GM10248 (cell line): Measurements from ENCODE around the gene ICE2.

Experiments
- CTCF ChIA-PET: fragments of 300-600 bp; sonication (Branson Sonifier 250); formaldehyde crosslinking; extraction: SDS; loops from one replicate; lab custom pipeline; 2021; ENCODE audit warnings: antibody characterized with exemption; lab: Yijun Ruan, JAX
- POLR2A ChIA-PET: fragments of 350-650 bp; sonication (Branson Sonifier 250); formaldehyde crosslinking; extraction: SDS; loops from one replicate; lab custom pipeline; 2020; ENCODE audit warnings: antibody characterized with exemption; lab: Yijun Ruan, JAX
- DNase-seq: peaks from one replicate; pipeline ENCODE4 v3.0.0; 2012; ENCODE audit errors: extremely low spot score
- CTCF ChIP-seq: IDR thresholded peaks from 2 replicates; pipeline ENCODE4 v1.5.1; 2012; ENCODE audit warnings: mild to moderate bottlenecking, low read depth; ENCODE audit errors: extremely low read depth, missing control alignments, control extremely low read depth

ICE2 gene

DNA sequence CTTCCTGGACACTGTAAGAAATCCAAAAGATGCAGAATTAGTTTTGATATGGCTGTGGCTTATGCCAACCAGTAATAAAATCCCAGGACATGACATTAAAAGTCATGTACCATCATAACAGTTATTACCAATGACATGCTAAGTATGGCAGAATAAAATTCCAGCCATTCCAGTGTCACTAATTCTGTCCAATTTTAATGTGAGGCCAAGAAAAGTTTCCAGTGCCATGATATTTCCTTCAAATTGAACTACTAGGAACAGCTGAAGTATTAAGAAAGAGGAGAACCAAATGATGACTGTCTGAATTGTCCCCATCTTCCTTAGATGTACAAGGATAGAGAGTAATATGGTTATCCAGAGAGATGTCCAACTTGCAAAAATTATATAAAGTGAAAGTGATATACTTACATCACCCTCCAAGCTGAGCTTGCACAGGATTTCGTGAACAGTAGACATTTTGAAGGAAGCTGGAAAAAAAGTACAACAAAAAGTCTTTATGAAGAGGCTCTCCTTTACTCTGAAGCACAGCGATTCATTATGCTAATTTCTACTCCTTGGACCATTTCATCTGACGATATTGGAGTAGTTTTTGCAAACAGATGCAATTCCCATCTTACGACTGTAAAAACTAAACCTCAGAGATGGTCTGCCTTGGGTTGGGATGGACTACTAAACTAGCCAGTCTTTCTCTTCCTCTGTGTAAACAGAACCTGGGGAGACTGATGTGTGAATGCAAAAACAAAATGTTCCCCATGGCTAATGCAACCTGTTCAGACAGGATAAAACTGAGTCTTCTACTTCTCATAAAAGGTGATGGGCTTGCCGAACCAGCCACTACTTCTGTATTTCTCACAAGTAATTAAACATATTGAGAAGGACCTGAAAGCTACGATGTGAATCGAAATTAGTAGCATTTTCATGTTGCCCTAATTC is 93.1 kb downstream of the ICE2 start:
- TF ChIP-seq CTCF, result no peak
- DNase-seq, result no peak
- POLR2A ChIA-PET, result no interaction called here
- CTCF ChIA-PET, result no interaction called here

- POLR2A ChIA-PET, result no interaction called here
- DNase-seq, result no peak
- CTCF ChIA-PET, result no interaction called here
- no peak for TF ChIP-seq CTCF
These were observed 94.3 kb downstream of the ICE2 start for GRCh38 chr15:60384526-60385126.

DNA sequence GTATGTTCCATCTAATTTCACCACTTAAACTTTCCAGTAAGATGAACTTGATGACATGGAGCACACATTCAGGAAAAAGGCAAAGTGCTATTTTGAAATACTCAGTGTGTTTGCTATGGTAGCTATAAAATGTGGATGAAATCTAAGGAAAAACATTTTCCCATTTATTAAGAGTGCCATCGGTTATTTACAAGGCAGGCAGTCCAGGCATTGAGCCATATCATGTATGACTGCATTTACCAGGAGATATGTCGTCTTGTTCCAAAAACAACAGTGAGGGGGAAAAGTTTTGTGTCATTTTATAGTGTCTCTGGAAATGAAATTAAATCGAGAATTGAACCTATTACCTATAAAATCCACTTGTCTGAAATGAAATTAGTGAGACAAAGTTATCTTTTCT is 94.9 kb downstream of the ICE2 start:
- POLR2A ChIA-PET, result no interaction called here
- CTCF ChIA-PET, result no interaction called here
- no peak for TF ChIP-seq CTCF
- DNase-seq, result no peak

DNA sequence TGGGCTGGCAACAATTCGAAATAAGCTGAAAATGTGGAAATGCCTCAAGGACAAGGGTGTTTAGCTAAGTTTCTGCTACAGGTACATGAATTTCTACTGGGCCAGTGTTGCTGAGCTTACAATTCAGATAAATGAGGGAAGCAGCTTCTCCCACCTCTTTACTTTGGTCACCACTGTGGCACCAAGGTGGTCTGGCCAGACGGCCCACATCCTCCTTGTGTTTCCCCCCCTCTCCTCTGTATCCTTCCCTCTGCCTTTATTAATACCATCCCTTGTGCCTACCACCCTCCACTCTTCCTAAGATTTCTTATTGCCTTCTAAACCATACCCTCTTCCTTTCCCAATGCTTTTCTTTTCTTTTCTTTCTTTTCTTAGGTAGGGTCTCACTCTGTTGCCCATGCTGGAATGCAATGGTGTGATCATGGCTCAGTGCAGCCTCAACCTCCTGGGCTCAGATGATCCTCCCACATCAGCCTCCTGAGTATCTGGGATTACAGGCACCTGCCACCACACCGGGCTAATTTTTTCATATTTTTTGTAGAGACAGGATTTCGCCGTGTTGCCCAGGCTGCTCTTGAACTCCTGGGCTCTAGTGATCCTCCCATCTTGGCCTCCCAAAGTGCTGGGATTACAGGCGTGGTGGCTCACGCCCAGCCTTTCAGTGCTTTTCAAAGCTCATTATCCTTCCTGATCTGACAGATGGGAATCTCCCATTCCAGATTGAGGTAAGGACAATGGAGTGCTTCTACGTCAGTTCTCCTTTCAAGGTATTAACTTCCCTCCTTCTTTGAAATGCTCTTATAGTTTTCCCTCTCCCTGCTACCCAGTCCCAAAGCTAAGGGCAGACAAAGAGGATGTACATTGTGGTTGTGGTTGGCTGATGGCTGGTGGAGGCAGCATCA is 95.9 kb downstream of the ICE2 start:
- TF ChIP-seq CTCF, result no peak
- no peak for DNase-seq
- CTCF ChIA-PET, result interaction anchor here (1.0 to 2.0 kb wide), 4 partner anchors 10 to 138 kb away, joined by 4 to 6 read pairs (median 4); no protein-coding TSS in a partner anchor
- POLR2A ChIA-PET, result no interaction called here

GRCh38 chr15:60381148-60381788 is 97.7 kb downstream of the ICE2 start:
- POLR2A ChIA-PET, result no interaction called here
- no peak for TF ChIP-seq CTCF
- CTCF ChIA-PET, result interaction anchor here (1.0 to 2.0 kb wide), 4 partner anchors 18 to 139 kb away, joined by 3 to 5 read pairs (median 4); no protein-coding TSS in a partner anchor
- DNase-seq, result no peak
